ENCODE data around the gene MCC. TPM values are rescaled to one million over a fixed set of nuclear protein-coding genes. Genes with fewer than 3 reads are reported as not detected.

The MCC gene
- total RNA-seq, 1 donor from 2014 or later, result 26.9 TPM

DNA sequence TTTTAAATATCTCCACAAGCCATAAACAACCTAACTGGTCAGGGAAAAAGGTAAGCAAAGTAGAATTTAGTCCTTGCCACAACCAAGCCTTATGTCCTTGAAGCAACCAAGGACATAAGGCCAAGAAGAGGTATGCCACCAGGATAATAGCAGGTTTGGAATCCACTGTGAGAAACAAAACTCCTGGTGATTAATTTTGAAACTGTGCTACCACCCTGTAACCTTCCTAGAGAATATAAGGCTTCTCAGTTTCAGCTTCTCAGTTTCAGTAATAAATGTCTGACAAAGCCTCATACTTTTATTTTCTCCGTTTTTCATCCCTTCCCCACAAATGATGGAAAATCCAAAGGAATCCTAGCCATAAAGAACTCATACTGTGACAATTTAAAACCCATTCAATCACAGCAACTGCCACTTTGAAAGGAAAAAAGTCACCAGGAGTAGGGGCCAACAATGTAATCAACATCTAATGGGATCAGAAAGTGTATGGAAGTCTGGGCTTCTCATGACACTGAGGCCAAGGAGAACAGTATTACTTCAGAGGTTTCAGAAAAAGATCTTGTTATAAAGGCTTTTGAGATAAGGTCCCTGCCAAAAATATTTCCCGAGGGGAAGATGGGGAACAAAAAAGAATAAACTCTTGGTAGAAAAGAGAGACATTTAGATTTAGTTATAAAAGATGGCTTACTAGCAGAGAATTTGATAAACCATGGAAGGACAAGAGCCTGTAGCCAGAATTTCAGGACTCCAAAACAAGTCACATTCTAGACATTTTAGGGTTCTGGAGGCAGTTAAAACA, 242.6 kb downstream of the MCC start:
- no peaks in the 10 kb centered on the region for H3K9me3 ChIP-seq (ENCODE audit: insufficient read depth, low read depth, low read length)
- Mint-ChIP-seq H3K9me3 (ENCODE audit: unreplicated experiment) (peaks cover 21% of the 10 kb centered on the region), H3K36me3 (ENCODE audit: low read depth, unreplicated experiment) (peaks cover 20% of the 10 kb centered on the region), H3K27me3 (ENCODE audit: low read depth, unreplicated experiment) (no peaks in the 10 kb centered on the region), H3K27ac (ENCODE audit: unreplicated experiment) (no peak overlapping the region), H3K4me3 (ENCODE audit: unreplicated experiment) (no peak overlapping the region), H3K4me1 (ENCODE audit: low read depth, unreplicated experiment) (peaks cover 32% of the 10 kb centered on the region)
- H3K79me2 ChIP-seq (ENCODE audit: insufficient read depth, low read length), result peaks cover 12% of the 10 kb centered on the region
- no peak overlapping the region for H3K4me3 ChIP-seq (ENCODE audit: insufficient read depth, low read depth, low read length)
- H2AFZ ChIP-seq (ENCODE audit: low read depth, low read length), result no peak overlapping the region
- no peak for DNase-seq (ENCODE audit: low read depth)
- TF ChIP-seq EZH2 (IDR thresholded peaks at IDR 0.05; ENCODE audit: insufficient read depth, low read length) (no peak), CTCF (IDR thresholded peaks at IDR 0.05; ENCODE audit: insufficient read depth, low read depth, low read length) (no peak)
- H3K4me1 ChIP-seq (ENCODE audit: insufficient read depth, low read length), result peaks cover 14% of the 10 kb centered on the region
- no peaks in the 10 kb centered on the region for H3K36me3 ChIP-seq (ENCODE audit: insufficient read depth, low read length)
- no peaks in the 10 kb centered on the region for H3K27me3 ChIP-seq (ENCODE audit: insufficient read depth, low read length)
- peak overlapping the region; percentile 43 for H3K27ac ChIP-seq (ENCODE audit: low read depth, low read length)
- H4K20me1 ChIP-seq (ENCODE audit: insufficient read depth, low read length), result peaks cover 8% of the 10 kb centered on the region
- H3K4me2 ChIP-seq (ENCODE audit: low read length), result no peak overlapping the region
- no peak overlapping the region for H3K9ac ChIP-seq (ENCODE audit: low read length)
- no peak for FAIRE-seq

- peaks cover 27% of the 10 kb centered on the region for H3K4me1 Mint-ChIP-seq (ENCODE audit: low read depth, unreplicated experiment)
- Histone ChIP-seq H3K27ac (ENCODE audit: low read depth, low read length) (no peak overlapping the region), H3K4me1 (ENCODE audit: insufficient read depth, low read length) (peaks cover 7% of the 10 kb centered on the region), H4K20me1 (ENCODE audit: insufficient read depth, low read length) (peaks cover 8% of the 10 kb centered on the region), H3K36me3 (ENCODE audit: insufficient read depth, low read length) (no peaks in the 10 kb centered on the region), H3K27me3 (ENCODE audit: insufficient read depth, low read length) (no peaks in the 10 kb centered on the region), H2AFZ (ENCODE audit: low read depth, low read length) (no peak overlapping the region), H3K9ac (ENCODE audit: low read length) (no peak overlapping the region), H3K4me3 (ENCODE audit: insufficient read depth, low read depth, low read length) (no peak overlapping the region), H3K79me2 (ENCODE audit: insufficient read depth, low read length) (peaks cover 12% of the 10 kb centered on the region), H3K4me2 (ENCODE audit: low read length) (no peak overlapping the region), H3K9me3 (ENCODE audit: insufficient read depth, low read depth, low read length) (no peaks in the 10 kb centered on the region)
- H3K9me3 Mint-ChIP-seq (ENCODE audit: unreplicated experiment), result peaks cover 21% of the 10 kb centered on the region
- H3K36me3 Mint-ChIP-seq (ENCODE audit: low read depth, unreplicated experiment), result peaks cover 20% of the 10 kb centered on the region
- no peak overlapping the region for H3K27ac Mint-ChIP-seq (ENCODE audit: unreplicated experiment)
- DNase-seq (ENCODE audit: low read depth) (no peak), FAIRE-seq (no peak)
- H3K4me3 Mint-ChIP-seq (ENCODE audit: unreplicated experiment), result no peak overlapping the region
- TF ChIP-seq CTCF (IDR thresholded peaks at IDR 0.05; ENCODE audit: insufficient read depth, low read depth, low read length) (no peak), EZH2 (IDR thresholded peaks at IDR 0.05; ENCODE audit: insufficient read depth, low read length) (no peak)
- H3K27me3 Mint-ChIP-seq (ENCODE audit: low read depth, unreplicated experiment), result no peaks in the 10 kb centered on the region
Observed at GRCh38 chr5:113244966-113245365, 243.3 kb downstream of the MCC start.

- Histone ChIP-seq H3K27me3 (ENCODE audit: insufficient read depth, low read length) (no peaks in the 10 kb centered on the region), H3K9me3 (ENCODE audit: insufficient read depth, low read depth, low read length) (no peaks in the 10 kb centered on the region), H2AFZ (ENCODE audit: low read depth, low read length) (no peak overlapping the region), H3K9ac (ENCODE audit: low read length) (no peak overlapping the region), H4K20me1 (ENCODE audit: insufficient read depth, low read length) (peaks cover 8% of the 10 kb centered on the region), H3K27ac (ENCODE audit: low read depth, low read length) (no peak overlapping the region), H3K4me3 (ENCODE audit: insufficient read depth, low read depth, low read length) (no peak overlapping the region), H3K79me2 (ENCODE audit: insufficient read depth, low read length) (peaks cover 15% of the 10 kb centered on the region), H3K4me2 (ENCODE audit: low read length) (no peak overlapping the region), H3K36me3 (ENCODE audit: insufficient read depth, low read length) (no peaks in the 10 kb centered on the region), H3K4me1 (ENCODE audit: insufficient read depth, low read length) (no peaks in the 10 kb centered on the region)
- Mint-ChIP-seq H3K9me3 (ENCODE audit: unreplicated experiment) (peaks cover 20% of the 10 kb centered on the region), H3K27ac (ENCODE audit: unreplicated experiment) (no peak overlapping the region), H3K4me3 (ENCODE audit: unreplicated experiment) (peak overlapping the region; percentile 4), H3K27me3 (ENCODE audit: low read depth, unreplicated experiment) (no peaks in the 10 kb centered on the region), H3K4me1 (ENCODE audit: low read depth, unreplicated experiment) (peaks cover 17% of the 10 kb centered on the region), H3K36me3 (ENCODE audit: low read depth, unreplicated experiment) (peaks cover 17% of the 10 kb centered on the region)
- no peak for DNase-seq (ENCODE audit: low read depth)
- FAIRE-seq, result no peak
- no peak for TF ChIP-seq EZH2 (IDR thresholded peaks at IDR 0.05; ENCODE audit: insufficient read depth, low read length)
- no peak for TF ChIP-seq CTCF (IDR thresholded peaks at IDR 0.05; ENCODE audit: insufficient read depth, low read depth, low read length)
Observed at GRCh38 chr5:113243349-113243664, 244.9 kb downstream of the MCC start.
